ENCODE results near the gene TSC22D4.

GRCh38 chr7:100457033-100457432 lies 22.0 kb downstream of the TSC22D4 start:
- TF ChIP-seq REST (IDR thresholded peaks at IDR 0.05; ENCODE audit: insufficient read depth in 1 of 2, low read depth in 2 of 2, low read length in 2 of 2) (no peak), POLR2AphosphoS5 (IDR thresholded peaks at IDR 0.05; ENCODE audit: low read depth, low read length) (no peak), FOXP2 (optimal IDR thresholded peaks at IDR 0.05; ENCODE audit: borderline replicate concordance, extremely low read depth, extremely low read length, insufficient read depth) (no peak), TAF1 (IDR thresholded peaks at IDR 0.05; ENCODE audit: borderline replicate concordance, insufficient read depth, low read length) (no peak)
